ENCODE results near the gene VIPR1.

Gene VIPR1, protein sequence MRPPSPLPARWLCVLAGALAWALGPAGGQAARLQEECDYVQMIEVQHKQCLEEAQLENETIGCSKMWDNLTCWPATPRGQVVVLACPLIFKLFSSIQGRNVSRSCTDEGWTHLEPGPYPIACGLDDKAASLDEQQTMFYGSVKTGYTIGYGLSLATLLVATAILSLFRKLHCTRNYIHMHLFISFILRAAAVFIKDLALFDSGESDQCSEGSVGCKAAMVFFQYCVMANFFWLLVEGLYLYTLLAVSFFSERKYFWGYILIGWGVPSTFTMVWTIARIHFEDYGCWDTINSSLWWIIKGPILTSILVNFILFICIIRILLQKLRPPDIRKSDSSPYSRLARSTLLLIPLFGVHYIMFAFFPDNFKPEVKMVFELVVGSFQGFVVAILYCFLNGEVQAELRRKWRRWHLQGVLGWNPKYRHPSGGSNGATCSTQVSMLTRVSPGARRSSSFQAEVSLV

DNA sequence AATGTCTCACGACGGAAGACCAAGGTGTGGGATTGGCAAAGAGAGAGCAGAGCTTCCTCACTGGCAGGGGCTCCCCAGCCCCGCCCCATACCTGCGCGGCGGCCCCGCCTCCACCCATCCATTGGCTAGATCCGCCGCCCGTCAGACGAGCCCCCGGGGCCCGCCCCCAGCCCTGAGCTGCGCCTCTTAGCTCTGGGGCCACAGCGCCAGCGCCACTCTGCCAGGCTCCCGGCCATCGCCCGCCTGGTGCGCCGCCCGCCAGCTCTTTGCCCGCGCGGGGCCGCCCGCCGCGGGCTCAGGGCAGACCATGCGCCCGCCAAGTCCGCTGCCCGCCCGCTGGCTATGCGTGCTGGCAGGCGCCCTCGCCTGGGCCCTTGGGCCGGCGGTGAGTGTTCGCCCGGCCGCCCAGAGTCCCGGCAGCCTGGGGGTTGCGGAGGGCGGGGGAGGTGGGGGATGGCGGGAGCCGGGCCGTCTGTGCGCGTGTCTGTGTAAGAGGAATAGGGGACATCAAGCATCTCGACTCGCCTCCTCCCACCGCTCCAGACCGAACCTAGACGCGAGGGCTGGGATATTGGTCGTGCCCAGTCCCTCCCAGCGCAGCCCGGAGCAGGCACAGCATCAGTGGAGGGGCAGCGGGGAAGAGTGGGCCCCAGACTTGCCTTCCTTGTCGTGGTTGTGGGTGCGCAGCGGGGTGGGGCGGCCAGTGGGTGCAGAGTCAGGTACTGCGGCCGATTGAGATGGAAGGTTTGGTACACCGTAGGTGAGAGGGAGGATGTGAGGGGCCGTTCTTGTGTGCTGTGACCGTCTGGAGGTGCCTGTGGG lies at the start of gene VIPR1:
Gene VIPR1, plus strand, starts transcription at position 215 of the 822 bp plus-strand sequence. Its CDS starts 93 bp downstream, at position 308.
- DNase-seq, result peak in 12 of 14 donors; percentile 13 to 92 (median 60)

DNA sequence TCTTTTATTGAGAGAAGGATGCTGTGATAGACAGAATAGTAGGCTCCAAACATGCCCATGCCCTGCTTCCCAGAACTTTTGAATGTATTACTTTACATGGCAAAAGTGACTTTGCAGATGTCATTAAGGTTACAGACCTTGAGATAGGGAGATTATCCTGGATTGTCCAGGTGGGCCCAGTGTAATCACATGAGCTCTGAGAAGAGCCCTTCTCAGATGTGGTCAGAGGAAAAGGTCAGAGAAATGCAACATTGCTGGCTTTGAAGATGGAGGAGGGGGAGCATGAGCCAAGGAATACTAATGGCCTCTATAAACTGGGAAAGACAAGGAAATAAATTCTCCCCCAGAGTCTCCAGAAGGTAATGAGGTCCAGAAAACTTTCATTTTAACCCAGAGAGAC lies 46.2 kb upstream of the VIPR1 start:
- DNase-seq, result no peak

DNA sequence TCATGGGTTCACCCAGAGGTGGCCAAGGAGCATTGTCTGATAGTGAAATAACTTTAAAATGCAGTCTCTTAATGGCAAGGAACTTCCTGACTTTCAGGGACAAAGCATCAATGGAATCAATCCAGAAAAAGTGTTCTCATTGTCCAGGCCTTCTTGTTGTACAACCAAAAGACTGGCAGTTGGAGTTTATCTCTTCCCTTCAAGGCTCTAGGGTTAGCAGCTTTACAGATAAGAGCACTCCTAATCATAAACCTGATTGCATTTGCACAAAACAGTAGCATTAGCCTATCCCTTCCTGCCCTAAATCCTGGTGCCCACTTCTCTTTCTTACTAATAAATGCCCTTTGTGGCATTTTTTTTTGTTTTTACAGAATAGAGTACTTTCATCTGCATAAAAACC lies 43.3 kb upstream of the VIPR1 start:
- no peak for DNase-seq

DNA sequence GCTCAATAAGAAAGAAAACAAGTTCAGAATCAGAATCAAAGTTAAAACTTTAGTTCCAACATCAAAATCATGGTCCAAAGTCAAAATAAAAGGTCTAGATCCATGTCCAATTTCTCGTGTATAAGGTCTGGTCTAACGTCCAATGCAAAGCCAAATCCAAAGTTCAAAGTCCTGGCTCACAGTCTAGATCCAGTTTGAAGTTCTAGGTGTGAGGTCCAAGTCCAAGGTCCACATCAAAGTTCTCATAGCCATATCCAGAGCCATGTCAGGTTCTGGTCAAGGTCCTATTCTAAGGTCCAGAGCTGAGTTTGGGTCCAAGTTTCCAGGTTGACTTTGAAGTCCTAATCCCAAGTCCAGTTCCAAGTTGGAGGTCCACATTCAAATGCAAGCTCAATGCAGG lies 40.7 kb upstream of the VIPR1 start:
- DNase-seq, result no peak

DNA sequence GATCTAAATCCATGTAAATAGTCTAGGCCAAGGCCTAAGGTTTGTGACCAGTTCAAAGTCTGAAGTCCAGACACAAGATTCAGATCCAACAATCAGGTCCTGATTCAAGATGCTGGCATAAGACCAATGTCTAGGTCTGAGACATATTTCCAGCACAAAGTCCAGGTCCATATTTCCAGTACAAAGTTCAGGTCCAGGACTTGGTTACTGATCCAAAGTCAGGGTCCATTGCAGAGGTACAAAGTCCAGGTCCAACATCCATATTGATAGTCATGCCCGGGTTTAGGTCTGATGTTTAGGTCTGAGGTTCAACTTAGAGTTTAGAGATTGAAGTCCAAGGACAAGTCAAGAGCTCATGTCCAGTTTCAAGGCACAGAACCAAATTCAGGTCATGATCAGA lies 39.4 kb upstream of the VIPR1 start:
- no peak for DNase-seq

DNA sequence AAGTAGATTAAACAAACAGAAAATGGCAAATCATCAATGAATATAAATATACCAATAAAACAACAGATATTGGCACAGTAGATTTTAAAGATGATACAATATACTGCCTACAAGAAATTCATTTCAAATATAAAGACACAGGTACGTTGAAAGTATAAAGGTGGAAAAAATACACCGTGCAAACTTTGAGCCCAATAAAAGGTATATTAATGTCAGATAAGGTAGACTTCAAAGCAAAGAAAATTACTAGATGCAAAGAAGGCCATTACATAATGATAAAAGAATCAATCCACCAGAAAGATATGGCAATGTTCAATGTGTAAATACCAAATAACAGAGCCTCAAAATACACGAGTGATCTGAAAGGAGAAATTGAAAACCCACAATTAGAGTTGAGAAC lies 34.3 kb upstream of the VIPR1 start:
- no peak for DNase-seq

DNA sequence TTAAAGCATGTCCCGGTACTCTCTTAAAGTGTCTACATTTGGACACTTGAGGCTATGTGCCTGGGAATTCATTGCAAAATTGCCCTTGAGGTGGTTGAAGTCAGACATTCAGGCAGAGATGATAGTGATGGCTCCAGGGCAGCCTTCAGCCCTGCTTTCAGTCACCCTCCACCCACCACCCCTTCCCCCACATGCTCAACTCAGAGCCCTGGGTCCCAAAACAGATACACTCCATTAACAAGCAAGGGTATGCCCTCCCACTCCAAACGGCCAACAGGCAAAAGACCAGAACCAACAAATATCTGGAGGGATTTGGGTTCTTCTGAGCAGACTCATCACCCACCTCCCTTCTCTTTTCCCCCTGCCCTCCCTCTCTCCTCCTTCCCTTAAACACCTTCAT lies 29.9 kb upstream of the VIPR1 start:
- no peak for DNase-seq

DNA sequence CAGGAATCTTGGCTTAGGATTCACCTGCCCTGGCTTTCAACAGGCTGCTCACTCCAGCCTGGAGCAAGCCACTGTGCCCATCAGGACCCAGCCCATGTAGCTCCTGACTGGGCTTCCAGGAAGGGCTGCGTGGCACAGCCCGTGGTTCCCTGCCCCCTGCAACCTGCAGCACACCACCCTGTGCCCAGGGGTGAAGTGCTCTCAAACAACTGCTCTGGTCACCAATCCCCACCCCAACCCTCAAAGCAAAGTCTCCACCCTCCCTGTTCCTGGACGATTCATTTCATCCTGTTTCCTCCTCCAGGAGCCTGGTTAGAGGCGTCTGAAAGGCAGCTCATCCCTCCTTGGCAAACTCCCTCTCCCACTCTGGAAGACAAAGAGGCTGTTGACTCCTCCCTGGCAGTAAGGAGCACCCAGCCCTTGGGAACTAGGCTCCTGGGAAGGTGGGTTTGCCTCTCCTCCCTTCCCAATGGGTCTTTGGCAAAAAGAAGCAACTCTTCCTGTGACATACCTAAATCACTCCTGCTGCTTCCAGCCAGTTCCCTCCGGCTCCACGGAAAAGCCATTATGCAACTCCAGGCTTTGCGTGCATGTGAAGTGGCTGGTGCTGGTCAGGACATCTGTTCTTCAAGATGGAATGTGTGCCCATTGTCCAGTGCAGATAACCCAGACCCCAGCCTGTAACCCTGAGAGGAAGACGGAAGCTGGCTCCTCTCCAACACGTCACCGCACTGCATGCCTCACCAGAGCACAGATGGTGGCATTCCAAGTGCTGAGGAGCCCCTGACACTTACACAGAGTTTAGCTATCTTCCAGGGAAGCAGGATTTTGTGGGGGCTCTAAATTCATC lies 29.1 kb upstream of the VIPR1 start:
- DNase-seq, result peak in 1 of 14 donors; percentile 13

DNA sequence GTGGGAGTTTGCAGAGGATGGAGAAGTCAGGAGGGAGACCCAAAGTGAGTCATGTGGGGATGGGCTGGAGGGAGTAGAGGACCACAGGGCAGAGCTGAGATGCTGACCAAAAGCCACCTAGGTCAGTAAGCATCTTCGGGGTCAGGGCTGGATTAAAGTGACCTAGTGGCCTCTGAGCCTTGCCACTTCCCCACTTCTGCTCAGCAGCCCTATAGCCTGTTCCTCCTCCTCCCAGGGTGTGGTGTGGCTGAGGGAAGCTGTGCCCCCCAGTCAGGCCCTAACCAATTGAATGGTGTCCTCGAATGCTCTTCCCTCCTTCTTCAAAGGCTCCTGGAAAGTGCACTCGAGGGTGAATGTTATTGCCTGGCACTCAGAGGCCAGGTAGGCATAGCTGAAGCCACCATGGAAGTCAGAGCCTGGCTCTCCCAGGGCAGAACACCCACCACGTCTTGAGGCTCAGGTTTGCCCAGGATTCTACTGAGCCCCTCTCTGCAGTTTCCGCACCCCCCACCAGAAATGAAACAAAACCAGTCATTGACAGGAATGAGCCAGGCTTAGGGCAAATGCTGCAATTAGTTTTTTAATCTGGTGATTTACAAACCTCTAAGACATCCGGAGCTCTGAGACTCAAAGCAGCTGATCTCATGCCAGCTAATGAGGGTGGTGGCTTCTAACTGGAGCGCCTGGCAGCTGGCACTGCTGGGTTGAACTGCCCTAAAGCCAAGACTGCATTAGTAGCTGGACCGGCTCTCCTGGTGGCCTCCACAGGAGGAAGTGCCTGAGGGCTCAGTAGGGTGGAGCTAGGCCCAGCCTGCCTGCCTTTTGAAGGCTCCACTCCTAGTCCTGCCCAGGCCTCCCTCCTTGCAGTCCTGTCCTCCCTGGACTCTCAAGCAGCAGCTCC lies 26.0 kb upstream of the VIPR1 start:
- DNase-seq, result no peak

DNA sequence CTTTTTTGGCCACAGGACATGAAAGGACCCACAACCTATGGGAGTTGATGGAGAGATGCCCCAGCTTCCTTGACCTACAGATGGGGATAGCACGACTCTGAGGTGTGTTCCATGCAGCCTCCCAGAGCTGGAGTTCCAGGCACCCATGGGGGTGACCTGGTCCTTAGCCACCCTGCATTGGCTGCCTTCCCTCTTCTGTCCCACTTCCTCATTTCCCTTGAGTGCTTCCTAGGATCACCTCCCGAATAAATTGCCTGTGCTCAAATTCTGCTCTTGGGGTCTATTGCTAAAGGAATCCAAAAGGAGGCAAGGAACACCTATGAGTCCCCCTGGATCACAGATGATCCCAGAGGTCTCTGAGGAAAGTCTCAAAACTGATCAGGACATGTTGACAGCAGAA lies 24.7 kb upstream of the VIPR1 start:
- DNase-seq, result no peak

DNA sequence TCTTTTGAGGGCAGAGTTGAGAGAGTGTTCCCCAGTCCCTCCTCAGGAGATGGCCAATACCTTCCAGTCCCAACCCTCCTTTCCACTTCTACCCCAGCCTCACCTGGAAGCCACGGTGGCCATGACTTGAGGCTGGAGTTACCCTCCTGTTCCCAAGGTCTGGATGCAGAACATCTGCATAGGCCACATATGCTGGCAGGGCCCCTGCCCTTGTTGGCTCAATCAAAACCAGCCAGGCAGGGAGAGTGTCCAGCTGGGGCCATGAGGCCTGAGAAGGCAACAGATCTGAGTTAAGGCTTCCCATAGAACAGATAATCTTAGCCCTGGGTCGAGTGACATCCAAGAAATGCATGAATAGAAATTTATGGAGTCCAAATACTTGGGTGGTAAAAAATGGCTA lies 23.6 kb upstream of the VIPR1 start:
- DNase-seq, result no peak

DNA sequence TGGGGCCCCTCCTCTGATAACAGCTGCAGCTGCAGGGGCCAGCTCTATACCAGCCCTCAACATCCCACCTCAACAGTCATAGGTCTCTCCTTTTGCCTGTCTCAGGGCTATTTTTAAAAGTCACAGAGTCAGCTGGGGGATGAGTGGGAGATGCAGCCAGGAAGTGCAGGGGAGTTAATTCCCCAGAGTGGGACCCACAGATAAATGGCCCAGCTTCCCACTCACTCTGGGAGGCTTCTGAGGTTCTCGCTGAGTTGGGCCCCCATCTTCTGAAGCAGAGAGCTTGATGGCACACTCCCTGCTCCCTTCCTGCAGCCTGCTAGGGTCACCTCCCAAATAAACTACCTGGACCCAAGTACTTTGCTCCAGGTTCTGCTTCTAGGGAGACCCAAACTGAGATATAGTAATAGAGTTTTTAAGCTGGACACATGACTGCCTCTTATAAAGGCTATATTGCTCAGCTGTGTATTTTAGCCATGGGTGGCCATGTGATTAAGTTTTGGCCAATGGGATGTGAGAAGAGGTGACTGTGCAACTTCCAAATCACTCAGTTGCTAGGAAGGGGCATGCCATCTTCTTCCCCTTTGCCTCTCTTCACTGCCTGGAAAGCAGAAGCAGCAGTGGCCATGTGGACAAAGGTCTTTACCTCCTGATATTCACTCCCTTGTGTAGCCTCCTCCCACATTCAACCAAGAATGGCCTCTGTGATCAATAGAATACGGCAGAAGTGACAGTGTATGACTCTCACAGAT lies 15.5 kb upstream of the VIPR1 start:
- no peak for DNase-seq

DNA sequence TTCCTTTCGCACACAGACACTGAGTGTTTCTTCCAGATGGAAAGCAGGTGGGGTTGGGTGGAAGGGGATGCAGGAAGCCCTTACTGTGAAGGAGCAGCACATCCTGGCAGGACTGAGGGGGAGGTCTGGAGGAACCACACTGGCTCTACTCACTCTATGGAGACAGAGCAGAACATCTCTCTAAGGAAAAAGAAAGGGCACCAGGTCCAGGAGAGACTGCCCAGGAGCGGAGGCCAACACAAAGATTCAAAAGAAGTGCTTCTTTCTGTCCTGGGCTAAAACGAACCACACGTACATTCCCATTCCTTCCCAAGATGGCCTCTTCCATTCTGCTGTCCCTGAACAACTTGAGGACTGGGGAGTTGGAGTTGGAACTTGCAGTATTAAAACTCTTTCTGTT lies 13.8 kb upstream of the VIPR1 start:
- DNase-seq, result no peak

DNA sequence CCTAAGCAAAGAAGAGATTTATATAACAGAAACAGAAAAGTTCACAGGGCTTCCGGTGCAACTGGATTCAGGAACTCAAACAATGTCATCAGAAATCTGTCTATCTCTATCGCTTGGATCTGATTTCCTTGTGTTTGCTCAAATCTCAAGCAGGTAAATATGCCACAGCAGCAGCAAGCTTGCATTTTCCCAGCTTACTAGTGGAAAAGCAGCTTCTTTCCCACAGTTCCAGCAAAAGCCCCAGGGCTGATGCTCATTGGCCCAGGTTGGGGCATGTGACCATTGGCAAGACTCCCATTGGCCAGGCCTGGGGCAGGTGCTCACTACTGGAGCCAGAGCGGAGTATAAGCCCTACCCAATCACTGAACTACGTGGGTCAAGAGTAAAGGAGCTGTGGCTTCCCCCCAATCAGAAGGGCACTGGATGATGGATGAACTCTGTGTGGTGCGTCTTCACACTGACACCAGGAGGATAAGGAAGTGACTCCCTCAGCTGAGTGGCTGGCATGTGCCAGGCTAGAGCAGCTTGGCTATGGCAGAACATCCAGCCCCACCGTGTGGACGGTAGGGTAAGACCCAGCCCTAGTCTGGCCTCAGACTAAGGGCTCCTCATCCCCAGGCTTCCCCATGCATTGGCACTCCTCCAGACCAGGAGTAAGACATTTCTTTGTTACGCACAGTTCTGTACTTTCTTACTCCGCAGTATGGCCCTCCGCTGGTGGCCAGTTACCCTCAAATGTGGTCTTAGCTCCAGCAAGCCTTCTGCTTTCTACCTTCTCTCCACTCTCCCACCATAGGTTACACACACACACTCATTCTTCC lies 13.1 kb upstream of the VIPR1 start:
- DNase-seq, result no peak

DNA sequence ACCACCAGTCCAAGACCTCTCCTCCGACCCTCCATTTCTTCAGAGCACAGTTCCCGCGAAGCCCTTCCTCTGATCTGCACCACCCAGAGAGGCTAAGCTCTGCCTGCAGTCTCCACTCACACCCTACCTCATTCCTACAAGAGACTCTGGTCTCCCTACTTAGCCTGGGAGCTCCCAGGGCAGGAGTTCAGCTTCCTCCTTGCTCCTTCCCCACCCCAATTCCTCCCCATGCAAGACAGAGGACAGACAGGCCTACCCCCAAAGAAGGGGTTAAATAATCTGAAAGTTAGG lies 12.6 kb upstream of the VIPR1 start:
- no peak for DNase-seq

DNA sequence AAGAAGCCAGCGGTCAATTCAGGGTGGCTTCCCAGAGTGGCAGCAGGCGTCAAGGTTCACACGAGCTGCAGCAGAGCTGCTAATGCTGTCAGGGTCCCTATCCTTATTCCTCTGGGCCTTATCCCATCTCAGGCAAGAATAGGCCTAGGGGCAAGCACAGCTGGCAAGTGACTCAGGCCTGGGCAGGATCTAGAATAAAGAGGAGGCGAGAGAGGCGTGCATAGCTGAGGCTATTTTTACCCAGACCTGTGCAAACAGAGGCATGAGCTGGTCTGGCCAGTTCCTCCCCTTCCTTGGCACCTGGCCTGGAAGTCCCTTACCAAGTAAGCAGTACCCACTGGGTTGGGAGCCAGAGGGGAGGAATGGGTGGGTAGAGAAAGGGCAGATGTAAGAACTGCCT lies 12.2 kb upstream of the VIPR1 start:
- no peak for DNase-seq

DNA sequence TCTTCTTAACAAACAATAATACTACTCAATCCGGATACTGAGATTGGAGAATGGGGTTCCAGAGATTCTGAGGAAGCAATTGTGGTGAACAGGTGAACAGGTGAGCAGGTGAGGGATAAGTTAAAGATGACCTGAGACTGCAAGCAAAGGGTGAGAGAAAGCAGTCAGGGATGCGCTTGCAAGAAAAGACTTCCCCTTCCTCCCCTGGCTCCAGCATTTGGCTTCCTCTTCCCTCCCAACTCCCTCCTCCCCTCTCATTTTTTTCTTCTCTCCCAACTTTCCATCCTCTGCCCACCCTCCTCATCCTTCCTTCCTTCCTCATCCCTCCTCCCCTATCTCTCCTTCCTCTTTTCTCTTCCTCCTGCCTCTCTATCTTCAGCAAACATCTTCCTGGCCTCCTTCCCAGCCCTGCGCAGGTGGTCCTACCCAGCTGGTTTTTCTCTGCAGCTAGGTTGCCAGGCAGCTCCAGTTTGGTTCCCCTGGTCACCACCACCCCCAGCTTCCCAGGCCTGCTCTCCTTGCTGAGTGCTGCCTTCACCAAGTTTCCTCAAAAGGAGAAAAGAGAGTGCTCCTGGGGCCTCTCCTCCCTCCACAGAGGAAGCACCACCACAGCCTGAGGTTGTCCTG lies 10.4 kb upstream of the VIPR1 start:
- no peak for DNase-seq

DNA sequence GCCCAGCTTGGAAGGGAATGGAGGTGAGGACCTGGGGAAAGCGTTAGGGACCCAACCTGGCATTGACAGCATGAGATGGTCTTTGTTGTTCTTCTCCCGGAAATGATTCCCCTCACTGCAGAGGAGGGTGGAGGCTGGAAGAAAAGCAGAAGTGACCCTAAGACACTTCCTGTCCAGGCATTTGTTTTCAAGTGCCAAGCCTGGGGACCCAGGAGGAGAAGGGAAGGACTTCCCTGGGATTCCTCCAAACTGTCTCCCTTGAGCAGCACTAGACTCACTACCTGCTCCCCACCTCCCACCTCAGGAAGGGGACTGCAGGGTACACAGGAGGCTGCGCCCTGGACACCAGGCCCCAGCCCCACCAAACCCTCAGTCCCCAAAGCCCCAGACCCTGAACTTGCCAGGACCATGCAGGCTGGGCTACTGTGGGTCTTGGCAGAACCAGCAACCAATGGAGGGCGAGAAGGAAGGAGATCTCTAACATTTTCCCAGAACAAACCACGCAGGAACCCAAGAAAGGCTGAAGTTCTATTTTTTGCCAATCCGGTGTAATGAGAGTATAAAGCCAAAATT lies 9.8 kb upstream of the VIPR1 start:
- no peak for DNase-seq

DNA sequence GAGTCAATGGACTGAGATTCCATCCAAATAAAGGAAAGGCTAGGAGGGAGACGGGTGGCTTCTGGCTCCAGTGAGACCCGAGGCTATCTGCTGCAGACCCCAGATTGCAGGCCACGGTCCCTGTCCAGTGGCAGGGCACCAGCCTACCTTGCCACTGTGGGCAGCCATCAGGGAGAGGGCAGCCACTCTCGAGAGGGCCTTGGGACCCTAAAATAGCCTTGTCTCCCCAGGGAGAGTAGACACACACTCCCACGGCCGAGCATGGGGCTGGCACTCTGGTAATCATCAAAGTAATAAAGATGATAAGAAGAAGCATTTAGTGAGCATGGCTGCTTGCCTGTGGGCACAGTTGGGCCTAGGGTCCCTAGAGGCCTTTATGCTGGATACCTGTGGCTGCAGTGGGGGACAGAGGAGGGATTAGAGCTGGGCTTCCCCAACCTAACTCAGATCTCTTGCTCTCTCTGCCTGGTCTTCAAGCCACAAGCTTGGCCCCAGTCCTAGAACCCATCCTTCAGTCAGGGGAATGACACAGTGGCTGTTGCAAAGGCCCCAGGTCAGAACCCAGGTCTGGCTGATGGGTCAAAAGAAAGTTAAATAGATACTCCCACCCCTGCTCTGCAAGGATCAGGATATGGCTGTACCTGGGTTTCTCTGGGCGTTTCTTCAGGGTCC lies 9.2 kb upstream of the VIPR1 start:
- no peak for DNase-seq

Measured in C1 segment of cervical spinal cord (tissue), 14 donors.